Activated T-helper 9 cell treated with anti-CD3 and anti-CD28 coated beads, Interleukin-2, amount 50 U/mL, for 16 hours (primary cell): ENCODE measurements around the gene FAM76A.
A peak's percentile ranks its signal among the peaks of the same experiment; 100 is the strongest.
"Not testable (repeated sequence)": the region's sequence is repeated elsewhere in the genome, so short reads cannot be mapped to it uniquely, and the experiment has no call there.

Experiments used
- DNase-seq: peaks from one replicate; pipeline ENCODE4 v3.0.0-alpha.2; 2020; ENCODE audit warnings: low read depth

The FAM76A gene

GRCh38 chr1:27725374-27726172, at the start of gene FAM76A:
Gene FAM76A, plus strand, starts transcription at chr1:27725961. Its CDS starts 120 bp downstream, at chr1:27726081.
- peak; percentile 99 for DNase-seq

- no peak for DNase-seq
Observed at GRCh38 chr1:27676410-27676809, 49.4 kb upstream of the FAM76A start.

- DNase-seq: no peak
Observed at GRCh38 chr1:27678747-27679146, 47.0 kb upstream of the FAM76A start.

- not testable (repeated sequence) for DNase-seq
Observed at GRCh38 chr1:27680225-27680791, 45.5 kb upstream of the FAM76A start.

GRCh38 chr1:27681580-27681979, 44.2 kb upstream of the FAM76A start:
- DNase-seq: not testable (repeated sequence)

GRCh38 chr1:27682351-27682944, 43.3 kb upstream of the FAM76A start:
- DNase-seq: no peak

DNA sequence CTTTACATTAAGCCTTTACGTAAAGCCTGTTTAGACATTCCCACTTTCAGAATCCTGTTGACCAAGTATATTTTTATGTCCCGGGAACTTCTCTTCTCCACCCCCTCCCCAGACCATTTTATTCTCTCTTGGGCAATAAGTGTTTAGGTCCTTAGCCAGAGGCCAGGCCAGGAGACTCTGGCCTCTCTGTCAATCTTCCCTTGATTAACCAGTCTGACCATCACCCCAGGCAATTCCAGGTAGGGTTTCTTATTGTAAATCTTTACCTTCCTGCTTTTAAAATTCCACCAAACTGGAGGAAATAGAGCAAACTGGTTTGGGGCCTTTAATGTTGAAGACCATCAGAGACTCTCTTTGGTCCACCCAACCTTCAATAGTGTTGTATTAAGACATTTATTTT, 41.6 kb upstream of the FAM76A start:
- no peak for DNase-seq

DNA sequence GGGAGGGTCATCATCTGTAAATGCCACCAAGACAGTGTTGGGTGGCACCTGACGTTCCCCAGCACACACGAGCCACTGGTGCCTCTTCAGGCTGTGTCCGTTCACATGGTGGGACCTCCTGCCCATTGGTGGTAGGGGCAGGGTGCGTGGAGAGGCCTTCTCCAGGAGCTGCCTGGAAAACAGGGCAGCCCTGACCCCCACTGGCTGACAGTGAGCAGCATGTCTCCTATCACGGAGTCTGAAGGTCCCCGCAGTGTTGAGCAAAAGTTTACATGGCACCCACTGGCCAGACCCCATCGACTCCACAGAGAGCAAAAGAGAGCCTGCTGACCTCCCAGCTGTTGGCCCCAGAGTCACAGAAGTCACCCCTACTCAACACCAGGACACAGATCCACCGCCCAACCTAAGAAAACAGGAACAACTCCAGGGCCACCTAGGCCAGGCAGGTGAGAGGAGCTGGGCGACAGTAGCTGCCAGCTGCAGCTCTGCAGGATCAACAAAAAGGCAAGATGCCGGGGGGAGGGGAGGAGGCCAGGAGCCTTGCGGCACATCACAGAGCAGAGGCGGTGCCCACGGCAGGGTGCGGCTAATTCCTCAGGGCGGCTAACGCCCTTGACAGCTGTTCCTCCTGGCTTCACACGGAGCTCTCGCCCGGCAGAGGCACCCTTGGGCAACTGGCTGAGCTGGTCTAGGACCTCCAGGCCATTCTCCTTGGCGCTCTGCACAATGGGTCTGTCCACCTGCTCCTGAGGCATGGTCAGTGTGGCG, 39.4 kb upstream of the FAM76A start:
- no peak for DNase-seq

DNA sequence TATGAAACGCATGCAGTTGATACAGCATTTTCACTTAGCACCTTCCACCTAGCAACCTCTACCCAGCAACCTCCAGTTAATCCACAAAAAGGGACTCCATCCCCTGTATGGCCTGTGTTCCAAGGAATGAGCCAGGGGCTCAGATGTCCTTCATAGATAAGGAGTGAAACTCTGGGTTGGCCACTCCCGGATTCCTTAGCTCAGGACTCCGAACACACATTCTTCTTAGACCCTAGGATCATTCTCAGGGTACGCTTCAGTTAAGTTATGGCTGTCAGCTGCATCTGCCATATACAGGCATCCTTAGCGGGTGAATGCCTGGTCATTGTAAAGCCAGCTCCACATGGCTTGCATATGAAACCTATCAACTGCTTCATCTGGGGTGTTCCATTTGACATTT, 37.9 kb upstream of the FAM76A start:
- no peak for DNase-seq

DNA sequence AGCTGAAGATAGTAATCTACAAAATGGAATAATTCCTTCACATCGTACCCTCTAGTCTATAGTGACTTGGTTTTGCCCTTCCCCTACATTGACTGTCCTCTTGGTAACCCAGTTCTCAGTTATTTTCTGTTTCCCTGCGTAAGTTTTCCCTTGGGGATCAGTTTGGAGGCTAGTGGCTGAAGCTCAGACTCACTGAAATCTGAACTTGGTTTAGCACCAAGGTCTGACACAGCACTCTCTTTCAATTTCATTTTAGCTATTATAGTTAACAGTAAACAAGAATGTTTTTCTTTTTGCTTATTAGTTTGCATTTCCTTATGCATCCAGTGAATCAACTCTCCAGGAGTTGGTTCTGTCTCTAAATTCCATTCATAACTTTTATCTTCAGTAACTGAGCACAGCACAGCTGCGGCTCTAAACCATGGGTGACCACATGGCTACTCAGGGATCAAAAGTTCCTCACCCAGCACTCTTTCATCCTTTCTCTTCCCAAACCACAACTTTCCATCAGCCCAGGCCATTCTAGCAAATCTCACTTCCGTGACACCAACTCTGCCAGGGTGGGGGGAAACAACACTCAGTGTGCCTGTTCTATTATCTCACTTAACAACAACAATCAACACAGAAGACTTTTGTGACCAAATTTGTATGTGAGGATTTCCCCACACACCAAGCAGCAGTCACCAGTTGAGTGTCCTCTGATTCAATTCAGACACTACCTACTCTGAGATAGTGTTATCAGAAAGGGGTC, 36.2 kb upstream of the FAM76A start:
- DNase-seq: no peak

GRCh38 chr1:27690183-27690582, 35.6 kb upstream of the FAM76A start:
- no peak for DNase-seq

- not testable (repeated sequence) for DNase-seq
Observed at GRCh38 chr1:27696835-27697234, 28.9 kb upstream of the FAM76A start.

GRCh38 chr1:27704958-27705357, 20.8 kb upstream of the FAM76A start:
- DNase-seq: no peak

DNA sequence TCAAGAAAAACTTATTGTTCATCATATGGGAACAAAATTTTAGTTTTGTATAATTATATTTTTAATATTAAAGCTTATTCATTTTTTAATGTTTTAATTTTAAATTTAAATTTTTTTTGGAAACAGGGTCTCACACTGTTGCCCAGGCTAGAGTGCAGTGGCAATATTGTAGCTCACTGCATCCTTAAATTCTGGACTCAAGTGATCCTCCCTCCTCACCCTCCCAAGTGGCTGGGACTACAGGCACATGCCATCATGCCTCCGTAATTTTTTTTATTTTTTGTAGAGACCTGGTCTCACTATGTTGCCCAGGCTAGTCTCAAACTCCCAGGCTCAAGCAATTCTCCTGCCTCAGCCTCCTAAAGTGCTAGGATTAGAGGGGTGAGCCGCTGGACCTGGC, 20.2 kb upstream of the FAM76A start:
- no peak for DNase-seq

DNA sequence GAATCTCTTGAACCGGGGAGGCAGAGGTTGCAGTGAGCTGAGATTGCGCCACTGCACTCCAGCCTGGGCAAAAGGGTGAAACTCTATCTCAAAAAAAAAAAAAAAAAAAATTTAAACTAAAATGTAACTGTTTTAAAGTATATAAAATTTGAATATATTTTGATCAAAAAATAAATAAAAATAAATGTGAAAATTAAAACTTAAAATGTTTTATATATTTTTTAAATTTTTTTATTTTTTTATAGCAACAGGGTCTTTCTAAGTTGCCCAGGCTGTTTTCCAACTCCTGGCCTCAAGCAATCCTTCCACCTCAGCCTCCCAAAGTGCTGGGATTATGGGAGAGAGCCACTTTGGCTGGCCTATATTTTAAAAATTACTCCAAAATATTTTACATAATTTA, 15.2 kb upstream of the FAM76A start:
- DNase-seq: no peak

- DNase-seq: no peak
Observed at GRCh38 chr1:27713139-27713725, 12.5 kb upstream of the FAM76A start.

DNA sequence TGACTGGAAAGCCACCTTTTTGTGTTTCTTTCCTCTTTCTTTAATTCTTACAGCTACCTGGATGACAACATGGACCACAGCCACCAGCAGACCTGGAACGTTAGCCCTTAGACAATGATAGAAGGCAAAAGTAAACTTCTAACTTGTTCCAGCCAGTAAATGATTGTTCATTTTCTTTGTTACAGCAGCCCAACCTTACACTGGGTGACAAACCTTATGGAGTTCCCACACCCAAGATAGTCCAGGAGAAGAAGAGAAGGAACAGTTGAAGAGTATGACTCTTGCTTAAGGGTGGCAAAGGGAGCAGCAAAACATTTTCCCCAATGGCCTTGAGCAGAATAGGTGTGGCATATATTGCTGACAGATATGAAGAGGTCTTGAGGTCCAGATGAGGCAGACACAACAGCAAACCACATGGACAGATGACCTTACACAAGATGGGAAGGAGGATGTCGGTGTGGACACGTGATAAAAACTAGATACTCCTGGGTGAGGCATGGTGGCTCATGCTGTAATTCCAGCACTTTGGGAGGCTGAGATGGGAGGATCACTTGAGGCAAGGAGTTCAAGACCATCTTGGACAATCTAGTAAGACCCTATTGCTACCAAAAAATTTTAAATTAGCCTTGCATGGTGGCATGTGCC, 11.8 kb upstream of the FAM76A start:
- DNase-seq: no peak

DNA sequence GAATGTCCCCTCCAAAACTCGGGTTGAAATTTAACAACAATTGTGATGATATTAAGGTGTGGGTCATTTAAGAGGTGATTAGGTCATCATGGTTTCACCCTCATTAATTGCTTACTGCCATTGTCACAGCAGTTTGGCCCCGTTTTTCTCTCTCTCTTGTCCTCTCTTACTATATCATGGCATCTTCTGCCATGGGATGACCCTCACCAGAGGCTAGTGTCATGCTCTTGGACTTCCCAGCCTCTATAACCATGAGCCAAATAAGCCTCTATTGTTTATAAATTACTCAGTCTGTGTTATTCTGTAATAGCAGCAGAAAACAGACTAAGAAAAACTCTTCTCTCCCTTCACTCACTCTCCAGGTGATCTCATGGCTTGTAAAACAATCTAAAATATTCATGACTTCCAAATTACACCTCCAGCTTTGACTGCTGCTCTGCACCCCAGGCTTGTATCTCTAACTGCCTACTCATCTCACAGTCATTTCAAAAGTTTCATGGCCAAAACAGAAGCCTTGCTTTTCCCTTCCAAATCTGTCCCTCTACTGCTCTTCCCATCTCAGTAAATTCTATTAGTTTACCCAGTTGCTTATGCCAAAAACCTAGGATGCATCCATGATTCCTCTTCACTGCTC, 9.4 kb upstream of the FAM76A start:
- DNase-seq: no peak

DNA sequence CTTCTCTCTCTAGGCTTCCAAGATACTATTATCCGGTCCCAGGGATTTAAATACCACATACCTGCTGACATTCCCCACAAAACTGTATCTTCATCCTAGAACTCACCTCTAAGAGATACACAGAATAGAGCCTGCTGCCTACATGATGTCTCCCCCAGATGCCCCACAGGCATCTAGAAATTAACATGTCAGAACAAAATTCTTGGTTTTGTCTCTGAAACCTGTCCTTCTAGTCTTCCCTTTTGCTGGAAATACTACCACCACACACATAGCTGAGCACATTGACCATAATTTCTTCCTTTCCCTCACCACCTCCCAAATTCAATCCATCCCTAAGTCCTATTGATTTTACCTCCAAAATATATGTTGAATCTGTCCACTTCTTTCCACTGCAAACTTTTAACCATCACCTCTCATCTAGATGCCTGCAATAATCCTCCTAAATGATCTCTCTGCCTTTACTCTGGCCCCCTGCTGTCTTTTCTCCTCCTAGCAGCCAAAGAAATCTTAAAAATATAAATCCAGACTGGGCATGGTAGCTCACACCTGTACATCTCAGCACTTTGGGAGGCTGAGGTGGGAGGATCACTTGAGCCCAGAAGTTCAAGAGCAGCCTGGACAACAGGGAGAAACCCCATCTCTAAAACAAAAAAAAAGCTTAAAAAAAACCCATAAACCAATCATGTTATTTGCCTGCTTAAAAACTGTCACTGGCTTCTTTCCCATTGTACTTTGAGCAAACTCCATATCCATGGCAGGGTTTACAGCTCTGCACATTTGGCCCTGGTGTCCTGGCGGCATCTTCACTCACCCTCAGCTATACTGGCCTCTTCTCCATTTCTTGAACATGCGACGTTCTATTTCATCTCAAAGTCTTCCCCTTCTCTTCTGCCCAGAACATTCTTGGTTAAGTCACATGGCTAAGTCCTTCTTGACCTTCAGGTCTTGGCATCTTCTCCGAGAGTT, 6.2 kb upstream of the FAM76A start:
- no peak for DNase-seq
